SU-DHL-6 (cell line): ENCODE measurements around the gene GYPA.
"Not testable (repeated sequence)": the region's sequence is repeated elsewhere in the genome, so short reads cannot be mapped to it uniquely, and the experiment has no call there.

Source experiments
- H2AFZ ChIP-seq: fragments of 200-600 bp; sonication (generic); 2 replicates; pipeline ENCODE4 v1.6.1; 2014; ENCODE audit warnings: low read depth, mild to moderate bottlenecking, moderate library complexity, mixed read lengths, antibody characterized with exemption, low read length; ENCODE audit not compliant: severe bottlenecking
- H3F3A ChIP-seq: fragments of 200-600 bp; shearing (Covaris generic); 2 replicates; pipeline ENCODE4 v1.6.0; 2016; ENCODE audit warnings: antibody characterized with exemption, mild to moderate bottlenecking; ENCODE audit not compliant: insufficient read depth
- H3K27ac ChIP-seq: fragments of 200-600 bp; sonication (generic); 2 replicates; pipeline ENCODE4 v1.5.1; 2016; ENCODE audit warnings: low read depth, mild to moderate bottlenecking, low read length, moderate library complexity, mixed read lengths
- H3K27me3 ChIP-seq: fragments of 200-600 bp; sonication (generic), shearing (Covaris generic); 2 replicates; pipeline ENCODE4 v1.6.0; 2014; ENCODE audit warnings: mild to moderate bottlenecking, low read length
- H3K36me3 ChIP-seq: fragments of 200-600 bp; sonication (generic); 2 replicates; pipeline ENCODE4 v1.6.1; 2014; ENCODE audit warnings: mild to moderate bottlenecking, low read length, mixed read lengths
- H3K4me2 ChIP-seq: fragments of 300-600, 200-600 bp; shearing (Covaris generic), sonication (generic); 2 replicates; pipeline ENCODE4 v1.6.0; 2014; ENCODE audit warnings: low read length, low read depth, mild to moderate bottlenecking; ENCODE audit not compliant: poor library complexity, severe bottlenecking
- H3K4me3 ChIP-seq: fragments of 200-600 bp; sonication (generic); 2 replicates; pipeline ENCODE4 v1.5.1; 2014; ENCODE audit warnings: antibody characterized with exemption, low read length, mild to moderate bottlenecking, mixed read lengths; ENCODE audit not compliant: insufficient read depth, poor library complexity, severe bottlenecking
- H3K79me2 ChIP-seq: fragments of 200-600 bp; sonication (generic); 2 replicates; pipeline ENCODE4 v1.6.1; 2014; ENCODE audit warnings: mild to moderate bottlenecking, low read length, moderate library complexity; ENCODE audit not compliant: insufficient read depth
- H3K9ac ChIP-seq: fragments of 200-600 bp; sonication (generic); 2 replicates; pipeline ENCODE4 v1.7.0; 2014; ENCODE audit warnings: mild to moderate bottlenecking, low read length
- H3K9me2 ChIP-seq: fragments of 200-600 bp; sonication (generic); replicated peaks from 2 replicates; pipeline ENCODE4 v1.6.1; 2014; ENCODE audit warnings: low read length; ENCODE audit not compliant: insufficient read depth
- H3K9me3 ChIP-seq: fragments of 200-600 bp; sonication (generic); 2 replicates; pipeline ENCODE4 v1.6.1; 2014; ENCODE audit warnings: low read length, mixed read lengths; ENCODE audit not compliant: insufficient read depth
- H4K20me1 ChIP-seq: fragments of 200-600 bp; sonication (generic); 2 replicates; pipeline ENCODE4 v1.6.1; 2014; ENCODE audit warnings: low read depth, mild to moderate bottlenecking, antibody characterized with exemption, low read length, moderate library complexity, mixed read lengths

Gene GYPA

DNA sequence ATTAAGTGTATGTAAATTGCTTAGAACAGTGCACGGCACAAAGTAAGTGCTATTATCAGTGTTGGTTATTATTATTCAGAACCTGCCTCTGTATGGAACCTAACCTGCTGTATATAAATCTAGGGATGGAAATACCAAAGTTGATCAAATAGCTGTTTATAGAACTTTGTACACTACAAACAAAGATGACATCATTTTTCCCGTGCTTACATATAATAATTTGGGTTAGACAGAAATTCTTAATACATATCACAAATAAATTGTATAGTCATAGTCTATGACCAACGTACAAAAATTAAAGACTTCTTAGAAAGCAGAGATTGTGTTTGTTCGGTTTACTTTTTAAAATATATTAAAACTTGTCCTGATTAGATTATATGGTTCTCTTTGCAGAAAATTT, 4.3 kb downstream of the GYPA start:
- H4K20me1 ChIP-seq, H3K9me2 ChIP-seq, H3K4me2 ChIP-seq, H3F3A ChIP-seq, H3K36me3 ChIP-seq, H3K27me3 ChIP-seq, H3K79me2 ChIP-seq, H3K4me3 ChIP-seq, H3K9me3 ChIP-seq, H3K27ac ChIP-seq, H3K9ac ChIP-seq, H2AFZ ChIP-seq: not testable (repeated sequence)

DNA sequence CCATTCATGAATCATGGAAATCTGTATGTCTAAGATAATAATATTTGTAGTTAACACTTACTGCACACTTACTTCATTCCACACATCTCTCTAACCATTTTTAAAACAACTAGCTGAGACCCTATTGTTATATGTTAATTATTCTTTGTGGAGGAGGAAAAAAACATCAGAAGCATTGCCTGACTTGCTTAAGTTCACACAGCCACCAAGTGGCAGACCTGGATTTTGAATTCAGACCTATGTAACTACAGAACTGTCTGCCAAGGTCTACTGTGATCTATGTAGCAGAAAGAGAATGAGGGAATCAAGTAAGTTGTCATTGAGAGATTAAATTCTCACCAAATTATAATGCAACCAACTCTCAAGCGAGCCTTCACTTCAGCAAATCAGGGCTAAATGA, 10.4 kb downstream of the GYPA start:
- H3K9ac ChIP-seq, H3K36me3 ChIP-seq, H3K27ac ChIP-seq, H3K4me2 ChIP-seq, H2AFZ ChIP-seq, H3K27me3 ChIP-seq, H4K20me1 ChIP-seq, H3K9me2 ChIP-seq, H3F3A ChIP-seq, H3K9me3 ChIP-seq, H3K79me2 ChIP-seq, H3K4me3 ChIP-seq: not testable (repeated sequence)

DNA sequence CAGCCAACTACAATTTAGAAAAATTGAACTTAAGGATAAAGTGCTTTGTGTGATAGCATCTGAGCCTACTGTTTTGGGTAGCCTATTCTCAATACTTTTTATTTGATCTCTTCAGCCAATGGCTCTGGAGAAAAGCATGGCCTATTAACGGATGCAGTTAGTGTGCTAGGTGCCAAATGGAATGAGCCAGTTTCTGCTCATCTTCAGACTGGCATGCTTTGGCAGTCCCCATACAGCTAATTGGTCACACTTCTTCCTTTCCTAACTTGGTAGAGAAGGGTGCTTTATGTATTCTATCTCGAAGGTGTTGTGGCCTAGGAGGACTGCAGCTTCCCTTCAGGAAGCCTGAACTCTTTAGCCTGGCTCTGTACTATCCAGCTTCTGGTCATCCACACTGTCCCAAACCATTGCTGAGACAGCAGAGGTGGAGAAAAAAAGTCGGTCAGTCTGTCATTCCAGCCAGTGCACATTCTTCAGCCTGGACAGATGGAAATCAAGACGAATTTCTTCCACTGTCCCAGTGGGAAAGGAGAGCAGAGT, 11.1 kb downstream of the GYPA start:
- H3K27me3 ChIP-seq, H3K4me3 ChIP-seq, H3K79me2 ChIP-seq, H3F3A ChIP-seq, H3K9me3 ChIP-seq, H2AFZ ChIP-seq, H3K9me2 ChIP-seq, H3K4me2 ChIP-seq, H4K20me1 ChIP-seq, H3K27ac ChIP-seq, H3K36me3 ChIP-seq, H3K9ac ChIP-seq: not testable (repeated sequence)

DNA sequence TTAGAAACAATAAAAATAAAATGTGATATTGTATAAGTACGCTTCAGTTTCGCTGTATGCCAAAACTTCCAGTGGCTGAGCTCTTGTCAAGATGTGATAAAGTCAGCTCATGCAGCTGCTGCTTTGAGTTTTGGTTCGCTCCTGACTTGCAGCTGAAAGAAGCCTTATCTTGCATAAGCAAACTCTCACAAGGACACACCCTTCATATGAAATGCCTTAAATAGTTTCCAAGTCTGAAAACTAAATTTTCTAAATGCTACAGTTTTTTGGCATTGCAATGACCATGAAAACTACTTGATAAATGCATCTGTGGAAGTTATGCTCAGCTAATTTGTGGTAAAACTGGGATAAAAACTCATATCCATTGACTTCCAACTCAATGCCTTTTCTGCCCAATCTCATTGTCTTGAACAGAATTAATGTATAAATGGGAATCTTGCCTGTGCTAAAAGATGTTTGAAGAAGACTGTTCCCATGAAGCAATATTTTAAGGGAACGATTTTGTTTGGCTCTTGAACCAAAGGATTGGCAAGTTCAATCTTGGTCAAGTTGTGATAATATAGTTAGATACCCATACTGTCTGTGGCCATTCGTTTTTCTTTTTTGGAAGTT, 11.7 kb downstream of the GYPA start:
- not testable (repeated sequence) for H3K9me3 ChIP-seq, H3K9ac ChIP-seq, H4K20me1 ChIP-seq, H3K36me3 ChIP-seq, H2AFZ ChIP-seq, H3F3A ChIP-seq, H3K27me3 ChIP-seq, H3K4me2 ChIP-seq, H3K9me2 ChIP-seq, H3K4me3 ChIP-seq, H3K27ac ChIP-seq, H3K79me2 ChIP-seq

DNA sequence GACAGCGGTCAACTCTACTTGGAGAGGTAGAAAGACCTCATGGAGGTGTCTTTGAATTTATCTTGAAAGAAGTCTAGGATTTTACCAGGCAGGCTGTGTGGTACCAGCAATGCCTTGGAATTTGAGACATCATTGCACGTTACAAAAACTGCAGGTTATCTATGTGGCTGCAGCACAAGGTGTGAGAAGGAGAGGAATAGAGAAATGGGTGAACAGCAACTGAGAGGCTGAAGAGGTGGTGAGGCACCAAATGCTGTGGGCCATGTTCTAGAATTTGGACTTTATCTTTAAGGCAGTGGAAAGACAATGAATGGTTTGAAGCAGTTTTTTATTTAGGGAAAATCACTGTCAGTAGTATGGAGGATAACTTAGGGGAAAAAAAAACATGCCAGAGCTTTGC, 15.4 kb downstream of the GYPA start:
- H3K4me3 ChIP-seq, H2AFZ ChIP-seq: not testable (repeated sequence)

DNA sequence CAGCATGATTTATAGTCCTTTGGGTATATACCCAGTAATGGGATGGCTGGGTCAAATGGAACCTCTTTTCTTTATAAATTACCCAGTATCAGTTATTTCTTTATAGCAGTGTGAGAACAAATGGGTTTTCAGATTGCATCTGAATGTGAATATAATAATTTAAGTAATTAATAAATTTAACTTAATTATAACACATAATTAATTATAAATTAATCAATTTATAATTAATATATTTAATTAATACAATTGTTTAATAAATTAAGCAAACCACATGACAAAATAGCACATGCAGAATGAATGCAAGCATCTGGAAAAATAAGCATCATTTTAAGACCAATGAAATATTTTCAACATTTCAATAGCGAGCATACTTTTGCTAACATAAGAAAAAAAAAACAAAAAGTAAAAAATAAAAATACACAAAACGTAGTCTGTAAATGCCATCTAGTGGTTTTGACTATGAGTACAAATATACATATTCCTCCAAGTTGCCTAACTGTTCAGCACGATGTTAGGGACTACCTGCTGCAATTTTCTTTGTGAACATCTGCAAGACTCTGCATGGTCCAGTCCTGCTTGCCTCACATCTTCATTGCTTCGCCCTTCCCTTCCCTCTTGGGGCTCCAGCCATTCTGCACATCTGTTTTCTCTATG, 16.4 kb downstream of the GYPA start:
- not testable (repeated sequence) for H3K79me2 ChIP-seq, H3K4me3 ChIP-seq, H3K27me3 ChIP-seq, H4K20me1 ChIP-seq, H3K4me2 ChIP-seq, H3K36me3 ChIP-seq, H3K9me2 ChIP-seq, H3K9me3 ChIP-seq, H2AFZ ChIP-seq, H3K9ac ChIP-seq, H3F3A ChIP-seq, H3K27ac ChIP-seq

More for the DNA sequence above, 15.4 kb downstream of the GYPA start:
- H3K27ac ChIP-seq, H3F3A ChIP-seq, H3K27me3 ChIP-seq, H4K20me1 ChIP-seq, H3K79me2 ChIP-seq, H3K36me3 ChIP-seq, H3K9me2 ChIP-seq, H3K9me3 ChIP-seq, H3K4me2 ChIP-seq, H3K9ac ChIP-seq: not testable (repeated sequence)

DNA sequence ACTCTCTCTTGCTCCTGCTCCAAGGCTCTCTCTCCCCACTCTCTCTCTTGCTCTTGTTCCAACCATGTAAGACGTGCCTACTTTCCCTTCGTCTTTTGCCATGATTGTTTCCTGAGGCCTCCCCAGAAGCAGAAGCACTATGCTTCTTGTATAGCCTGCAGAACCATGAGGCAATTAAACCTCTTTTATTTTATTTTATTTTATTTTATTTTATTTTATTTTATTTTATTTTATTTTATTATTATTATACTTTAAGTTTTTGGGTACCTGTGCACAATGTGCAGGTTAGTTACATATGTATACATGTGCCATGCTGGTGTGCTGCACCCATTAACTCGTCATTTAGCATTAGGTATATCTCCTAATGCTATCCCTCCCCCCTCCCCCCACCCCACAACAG, 17.2 kb downstream of the GYPA start:
- not testable (repeated sequence) for H3K9me3 ChIP-seq, H3K27me3 ChIP-seq, H3K4me2 ChIP-seq, H3K36me3 ChIP-seq, H3K27ac ChIP-seq, H3K4me3 ChIP-seq, H3K79me2 ChIP-seq, H3K9me2 ChIP-seq, H3K9ac ChIP-seq, H3F3A ChIP-seq, H4K20me1 ChIP-seq, H2AFZ ChIP-seq

DNA sequence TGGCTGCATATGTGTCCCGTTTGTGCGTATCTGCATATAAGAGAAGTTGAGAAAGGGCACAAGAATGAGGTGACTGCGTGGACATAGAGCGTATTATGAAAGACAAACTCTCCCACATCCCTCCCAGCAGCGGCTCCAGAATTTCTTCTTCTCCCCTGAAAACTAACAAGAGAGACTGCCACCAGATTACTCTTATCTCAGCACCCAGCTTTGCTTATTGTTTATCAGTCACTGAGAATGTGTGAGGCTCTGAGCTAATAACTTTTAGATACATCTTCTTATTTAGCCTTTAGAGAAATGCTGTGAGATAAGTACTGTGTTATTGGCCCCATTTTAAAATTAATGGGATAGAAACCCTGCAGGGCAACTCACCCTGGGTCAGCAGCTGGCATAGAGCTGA, 20.8 kb downstream of the GYPA start:
- H3K4me2 ChIP-seq, H3K9me2 ChIP-seq, H3K27me3 ChIP-seq: not testable (repeated sequence)

More for the DNA sequence above, 20.8 kb downstream of the GYPA start:
- H3F3A ChIP-seq, H3K79me2 ChIP-seq, H3K27ac ChIP-seq, H4K20me1 ChIP-seq, H3K4me3 ChIP-seq, H2AFZ ChIP-seq, H3K9me3 ChIP-seq, H3K9ac ChIP-seq, H3K36me3 ChIP-seq: not testable (repeated sequence)
